ENCODE data around the gene GPX5.

GPX5 gene

DNA sequence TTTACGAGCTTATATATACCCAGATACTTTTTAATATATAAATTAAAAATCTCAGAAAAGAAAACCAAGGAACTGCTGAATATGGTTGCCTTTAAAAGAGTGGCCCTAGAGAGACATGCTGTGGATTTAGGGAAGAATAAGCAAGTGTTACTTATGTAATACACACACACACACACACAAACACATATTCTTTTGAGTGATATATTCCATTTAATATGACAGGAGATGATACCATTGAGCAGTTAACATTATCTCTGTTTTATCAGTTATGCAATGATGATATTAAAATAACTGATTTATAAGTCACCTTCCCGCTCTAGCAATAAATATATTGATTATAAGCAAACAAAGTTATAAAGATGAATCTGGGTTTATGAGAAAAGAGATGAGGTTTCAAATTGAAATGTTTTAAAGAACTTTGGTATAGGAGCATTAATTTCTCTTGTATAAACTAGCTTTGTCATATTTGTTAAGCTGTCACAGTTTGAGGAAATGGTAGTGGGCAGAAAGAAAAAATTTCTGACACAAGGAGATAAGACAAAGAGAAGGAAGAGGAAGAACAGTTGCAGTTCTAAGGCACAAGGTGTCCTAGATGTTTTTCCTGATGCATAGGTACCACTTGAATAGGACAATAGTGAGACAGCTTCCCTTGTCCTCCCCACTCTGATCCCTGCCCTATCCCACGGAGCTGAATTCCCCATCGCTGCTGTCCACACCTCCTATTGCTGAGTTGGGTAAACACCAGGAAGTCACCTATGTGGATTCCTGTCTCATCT is 26.4 kb downstream of the GPX5 start:
- TF ChIP-seq, protein P1, sequence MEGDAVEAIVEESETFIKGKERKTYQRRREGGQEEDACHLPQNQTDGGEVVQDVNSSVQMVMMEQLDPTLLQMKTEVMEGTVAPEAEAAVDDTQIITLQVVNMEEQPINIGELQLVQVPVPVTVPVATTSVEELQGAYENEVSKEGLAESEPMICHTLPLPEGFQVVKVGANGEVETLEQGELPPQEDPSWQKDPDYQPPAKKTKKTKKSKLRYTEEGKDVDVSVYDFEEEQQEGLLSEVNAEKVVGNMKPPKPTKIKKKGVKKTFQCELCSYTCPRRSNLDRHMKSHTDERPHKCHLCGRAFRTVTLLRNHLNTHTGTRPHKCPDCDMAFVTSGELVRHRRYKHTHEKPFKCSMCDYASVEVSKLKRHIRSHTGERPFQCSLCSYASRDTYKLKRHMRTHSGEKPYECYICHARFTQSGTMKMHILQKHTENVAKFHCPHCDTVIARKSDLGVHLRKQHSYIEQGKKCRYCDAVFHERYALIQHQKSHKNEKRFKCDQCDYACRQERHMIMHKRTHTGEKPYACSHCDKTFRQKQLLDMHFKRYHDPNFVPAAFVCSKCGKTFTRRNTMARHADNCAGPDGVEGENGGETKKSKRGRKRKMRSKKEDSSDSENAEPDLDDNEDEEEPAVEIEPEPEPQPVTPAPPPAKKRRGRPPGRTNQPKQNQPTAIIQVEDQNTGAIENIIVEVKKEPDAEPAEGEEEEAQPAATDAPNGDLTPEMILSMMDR (IDR thresholded peaks at IDR 0.05), result no peak
- no peak overlapping the region for H3K27ac Mint-ChIP-seq
- H3K27me3 Mint-ChIP-seq (ENCODE audit: low read depth, poor library complexity), result peaks cover 54% of the 10 kb centered on the region
- no peaks in the 10 kb centered on the region for H3K9me3 Mint-ChIP-seq
- peaks cover 34% of the 10 kb centered on the region for H3K4me1 Mint-ChIP-seq
- H3K4me3 Mint-ChIP-seq, result no peak overlapping the region
- H3K36me3 Mint-ChIP-seq (ENCODE audit: low read depth), result no peaks in the 10 kb centered on the region
- DNase-seq, result no peak

DNA sequence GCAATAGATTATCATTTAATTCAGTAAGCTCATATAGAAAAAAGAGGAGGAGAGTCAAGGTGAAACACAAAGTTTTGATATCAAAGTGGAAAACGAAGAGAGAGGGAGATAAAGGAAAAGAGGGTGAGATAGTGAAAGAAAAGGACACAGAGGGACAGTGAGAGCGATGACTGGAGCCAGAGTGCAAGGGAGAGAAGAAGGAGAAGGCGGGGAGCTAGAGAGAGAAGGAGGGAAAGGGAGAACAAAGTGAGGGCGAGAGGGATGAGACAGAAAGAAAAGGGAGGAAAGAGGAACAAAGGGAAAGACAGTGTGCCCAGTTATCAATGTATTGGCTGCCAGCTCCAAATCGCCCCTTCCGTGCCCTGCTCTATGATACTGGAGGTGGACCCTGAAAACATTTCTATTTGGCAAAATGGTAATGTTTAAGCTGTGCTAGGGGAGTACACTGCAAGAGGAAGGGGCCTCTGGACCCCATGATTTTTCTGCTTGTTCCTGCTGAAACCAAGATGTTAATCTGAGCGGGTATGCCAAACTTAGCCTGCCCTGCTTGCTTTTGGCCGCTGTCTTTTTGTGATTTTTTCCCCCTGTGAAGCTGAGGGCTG is 27.8 kb downstream of the GPX5 start:
- Mint-ChIP-seq H3K4me1 (peaks cover 34% of the 10 kb centered on the region), H3K27me3 (ENCODE audit: low read depth, poor library complexity) (peaks cover 51% of the 10 kb centered on the region), H3K9me3 (no peaks in the 10 kb centered on the region), H3K27ac (peak overlapping the region; percentile 70), H3K4me3 (peak overlapping the region; percentile 72), H3K36me3 (ENCODE audit: low read depth) (no peaks in the 10 kb centered on the region)
- TF ChIP-seq, protein P1 (IDR thresholded peaks at IDR 0.05), result no peak
- DNase-seq, result no peak

DNA sequence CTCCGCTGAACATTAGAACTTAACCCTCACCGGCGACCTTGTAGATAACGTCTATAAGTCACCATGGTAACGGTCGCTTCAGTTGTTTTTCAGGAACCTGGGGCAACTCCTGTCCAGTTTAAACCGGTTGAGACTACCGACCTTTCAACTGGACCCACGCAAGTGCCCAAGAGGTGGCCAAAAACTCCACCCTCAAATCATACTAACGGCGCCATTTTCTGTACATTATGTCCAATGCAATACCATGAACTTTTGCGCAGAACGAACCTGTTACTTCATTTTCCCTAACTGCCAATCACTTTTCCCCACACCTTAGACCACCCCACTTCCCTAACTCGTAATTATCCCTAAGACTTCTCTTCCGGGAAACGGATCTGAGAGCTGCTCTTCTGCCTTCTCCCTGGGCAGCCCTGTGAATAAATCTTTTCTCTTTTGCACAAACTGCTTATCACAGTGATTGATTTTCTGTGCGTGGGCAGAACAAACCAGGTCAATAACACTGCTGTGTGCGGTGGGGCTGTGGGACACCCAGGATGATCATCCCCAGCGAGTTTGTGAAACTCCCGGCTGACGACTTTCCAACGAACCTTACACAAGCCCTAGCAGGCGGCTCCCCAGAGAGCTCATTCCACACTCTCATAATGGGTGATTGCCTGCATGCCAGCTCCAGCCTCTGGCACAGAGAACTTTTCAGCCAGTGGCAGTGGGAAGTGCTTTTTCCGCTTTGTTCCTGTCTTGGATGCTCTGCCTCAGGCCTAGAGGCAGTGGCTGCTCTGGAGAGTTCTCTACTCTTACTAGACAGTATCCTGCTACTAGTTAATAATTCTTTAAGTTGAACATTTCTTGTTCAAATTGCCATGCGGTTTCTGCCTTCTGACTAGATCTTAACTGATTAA is 28.6 kb downstream of the GPX5 start:
- peak; percentile 21 for DNase-seq
- TF ChIP-seq, protein P1 (IDR thresholded peaks at IDR 0.05), result no peak
- H3K4me1 Mint-ChIP-seq, result peaks cover 34% of the 10 kb centered on the region
- peaks cover 54% of the 10 kb centered on the region for H3K27me3 Mint-ChIP-seq (ENCODE audit: low read depth, poor library complexity)
- no peaks in the 10 kb centered on the region for H3K9me3 Mint-ChIP-seq
- peak overlapping the region; percentile 5 for H3K27ac Mint-ChIP-seq
- H3K4me3 Mint-ChIP-seq, result peak overlapping the region; percentile 72
- no peaks in the 10 kb centered on the region for H3K36me3 Mint-ChIP-seq (ENCODE audit: low read depth)

DNA sequence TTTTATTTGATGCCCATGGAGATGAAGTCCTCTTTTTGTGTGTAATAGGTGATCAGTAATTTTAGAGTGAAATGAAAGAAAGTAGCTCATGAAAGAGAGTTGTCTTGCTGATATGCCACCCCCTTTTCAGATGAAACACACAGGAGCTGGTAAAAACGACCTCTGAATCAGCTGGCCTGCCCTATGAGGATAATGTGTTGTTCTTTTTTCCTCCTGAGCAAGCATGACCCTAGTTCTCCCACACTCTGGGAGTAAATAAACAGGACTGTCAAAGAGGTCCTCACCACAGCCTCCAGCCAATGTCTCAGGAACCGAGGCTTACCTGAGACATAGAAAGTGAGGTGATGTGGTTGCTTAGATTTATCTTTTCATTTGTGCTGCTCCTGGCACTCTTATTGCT is 29.5 kb downstream of the GPX5 start:
- no peak overlapping the region for H3K27ac Mint-ChIP-seq
- no peaks in the 10 kb centered on the region for H3K36me3 Mint-ChIP-seq (ENCODE audit: low read depth)
- TF ChIP-seq, protein P1 (IDR thresholded peaks at IDR 0.05), result no peak
- no peaks in the 10 kb centered on the region for H3K9me3 Mint-ChIP-seq
- peaks cover 55% of the 10 kb centered on the region for H3K27me3 Mint-ChIP-seq (ENCODE audit: low read depth, poor library complexity)
- DNase-seq, result no peak
- no peak overlapping the region for H3K4me3 Mint-ChIP-seq
- H3K4me1 Mint-ChIP-seq, result peaks cover 34% of the 10 kb centered on the region

DNA sequence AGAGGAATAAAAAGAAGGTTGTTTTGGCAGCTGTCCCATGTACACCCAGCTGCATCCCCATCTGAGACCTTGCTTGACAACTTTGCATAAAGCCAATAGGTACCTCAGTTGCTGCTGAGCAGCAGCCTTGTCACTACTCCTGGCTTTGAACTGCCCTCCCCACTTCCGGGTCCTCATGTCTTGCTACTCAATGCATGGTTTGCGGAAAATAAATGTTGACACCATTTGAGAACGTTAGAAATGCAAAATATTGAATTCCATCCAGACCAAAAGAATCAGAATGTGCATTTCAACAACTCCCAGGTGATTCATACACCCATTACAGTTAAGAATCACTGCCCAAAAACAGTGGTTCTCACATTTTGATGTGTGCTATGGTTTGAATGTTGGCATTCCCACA is 32.9 kb downstream of the GPX5 start:
- DNase-seq, result no peak
- TF ChIP-seq, protein P1 (IDR thresholded peaks at IDR 0.05), result no peak
- Mint-ChIP-seq H3K27ac (no peak overlapping the region), H3K9me3 (no peaks in the 10 kb centered on the region), H3K27me3 (ENCODE audit: low read depth, poor library complexity) (peaks cover 56% of the 10 kb centered on the region), H3K4me1 (peaks cover 25% of the 10 kb centered on the region), H3K4me3 (no peak overlapping the region), H3K36me3 (ENCODE audit: low read depth) (no peaks in the 10 kb centered on the region)
